HepG2 (cell line): ENCODE results near the gene DLG5. TPM values are rescaled to one million over a fixed set of nuclear protein-coding genes. Genes with fewer than 3 reads are reported as not detected.

Experiments used
- ATAC-seq: fragments of 200-7000 bp; cut with Tn5 transposase; 3 replicates; pipeline ENCODE4 v1.9.1; 2020; ENCODE audit warnings: mild to moderate bottlenecking, moderate library complexity
- BruUV-seq: library from RNA; stranded (reverse); fragments of 400-500 nt; replicated peaks from 2 replicates; lab custom pipeline; 2021; lab: Mats Ljungman, UMichigan
- CTCF ChIA-PET: fragments of 300-600 bp; formaldehyde crosslinking; extraction: SDS; loops from one replicate; lab custom pipeline; 2021; ENCODE audit warnings: low total read pairs, inconsistent platforms, low intra/inter-chr PET ratio; lab: Yijun Ruan, JAX
- POLR2A ChIA-PET: fragments of 350-600 bp; sonication (Branson Sonifier 250); formaldehyde crosslinking; loops from one replicate; lab custom pipeline; 2020; ENCODE audit warnings: antibody characterized with exemption, inconsistent platforms; lab: Yijun Ruan, JAX
- DNase-seq: peaks from one replicate; pipeline ENCODE4 v3.0.0-alpha.2; 2015; ENCODE audit warnings: low spot score
- FAIRE-seq: peaks from 3 replicates; lab custom pipeline; 2011; peaks lifted over from hg19 to GRCh38; lab: Jason Lieb, UNC
- H2AFZ ChIP-seq: one replicate; pipeline ENCODE4 v1.6.1; 2011; ENCODE audit warnings: low read length, inconsistent platforms
- H3K27ac ChIP-seq: fragments of 300-600 bp; 3 replicates; pipeline ENCODE4 v1.8.0; 2011; ENCODE audit warnings: mixed run types, mild to moderate bottlenecking, mixed read lengths, low read length, inconsistent platforms; ENCODE audit not compliant: insufficient read depth; ENCODE audit errors: extremely low read length
- H3K27me3 ChIP-seq, 2 experiments: fragments of 200-600 bp in 1 of 2; 2 replicates in 1 of 2; 3 replicates in 1 of 2; pipeline versions ENCODE4 v1.6.0 to v1.8.0; 2011; ENCODE audit warnings: low read length in 2 of 2, mild to moderate bottlenecking in 2 of 2, moderate library complexity in 2 of 2, inconsistent platforms in 1 of 2; ENCODE audit not compliant: insufficient read depth in 2 of 2, control insufficient read depth in 1 of 2
- H3K36me3 ChIP-seq, 2 experiments: fragments of 200-600 bp in 1 of 2; replicated peaks in 1 of 2; 2 replicates in 1 of 2; 3 replicates in 1 of 2; pipeline versions ENCODE4 v1.5.1 to v1.8.0; 2011; ENCODE audit warnings: low read length in 2 of 2, inconsistent platforms in 1 of 2; ENCODE audit not compliant: insufficient read depth in 2 of 2, control insufficient read depth in 1 of 2
- H3K4me1 ChIP-seq: 2 replicates; pipeline ENCODE4 v1.5.1; 2012; ENCODE audit warnings: low read length, inconsistent platforms; ENCODE audit not compliant: insufficient read depth
- H3K4me2 ChIP-seq: 2 replicates; pipeline ENCODE4 v1.6.0; 2011; ENCODE audit warnings: low read depth, low read length, inconsistent platforms
- H3K4me3 ChIP-seq, 3 experiments: fragments of 200-600 bp in 1 of 3; sonication (generic), shearing (Covaris generic) in 1 of 3; replicated peaks in 1 of 3; 2 replicates each; pipeline ENCODE4 v1.5.1; 2011 to 2016; ENCODE audit warnings: low read length in 3 of 3, inconsistent platforms in 2 of 3, low read depth in 2 of 3, mild to moderate bottlenecking in 2 of 3, control low read depth in 1 of 3, mixed read lengths in 1 of 3; ENCODE audit not compliant: insufficient read depth in 1 of 3
- H3K79me2 ChIP-seq: one replicate; pipeline ENCODE4 v1.6.1; 2011; ENCODE audit warnings: low read length, inconsistent platforms; ENCODE audit not compliant: insufficient read depth
- H3K9ac ChIP-seq: 2 replicates; pipeline ENCODE4 v1.6.0; 2011; ENCODE audit warnings: mild to moderate bottlenecking, low read depth, low read length, inconsistent platforms; ENCODE audit not compliant: insufficient read depth
- H3K9me3 ChIP-seq: 2 replicates; pipeline ENCODE4 v1.5.1; 2012; ENCODE audit warnings: mild to moderate bottlenecking, low read length
- H4K20me1 ChIP-seq: 2 replicates; pipeline ENCODE4 v1.6.0; 2011; ENCODE audit warnings: inconsistent platforms, mild to moderate bottlenecking, low read length, moderate library complexity; ENCODE audit not compliant: insufficient read depth
- DNMT3B ChIP-seq: conservative IDR thresholded peaks from 2 replicates; pipeline ENCODE4 v1.6.1; 2016; ENCODE audit warnings: missing biosample characterization, control low read depth
- MATR3 ChIP-seq: sonication (generic); formaldehyde crosslinking; IDR thresholded peaks from 2 replicates; pipeline ENCODE4 v1.4.0; 2020; ENCODE audit warnings: missing genetic modification reagents
- NRL ChIP-seq: sonication (generic); formaldehyde crosslinking; IDR thresholded peaks from 2 replicates; pipeline ENCODE4 v1.5.0; 2020; ENCODE audit warnings: missing genetic modification reagents, mild to moderate bottlenecking, moderate library complexity, borderline replicate concordance
- STAG1 ChIP-seq: sonication (generic); formaldehyde crosslinking; IDR thresholded peaks from 2 replicates; pipeline ENCODE4 v1.4.0; 2020; ENCODE audit warnings: missing genetic modification reagents
- ZNF30 ChIP-seq: sonication (generic); formaldehyde crosslinking; IDR thresholded peaks from 2 replicates; pipeline ENCODE4 v1.5.0; 2020; ENCODE audit warnings: mild to moderate bottlenecking, missing genetic modification reagents
- ZNF430 ChIP-seq: sonication (generic); formaldehyde crosslinking; IDR thresholded peaks from 2 replicates; pipeline ENCODE4 v1.9.0; 2021; ENCODE audit warnings: mild to moderate bottlenecking, missing genetic modification reagents
- ZNF564 ChIP-seq: sonication (generic); formaldehyde crosslinking; IDR thresholded peaks from 2 replicates; pipeline ENCODE4 v1.8.1; 2023; ENCODE audit warnings: mild to moderate bottlenecking, missing genetic modification reagents
- ZNF674 ChIP-seq: sonication (generic); formaldehyde crosslinking; IDR thresholded peaks from 2 replicates; pipeline ENCODE4 v1.5.0; 2020; ENCODE audit warnings: low read depth, mild to moderate bottlenecking, missing genetic modification reagents
- WGBS: methylation state at CpG from one replicate; pipeline ENCODE4 v1.1.6; 2017; ENCODE audit warnings: low lambda C conversion rate; 5-methylcytosine and 5-hydroxymethylcytosine counted together
- in situ Hi-C: cut with HindIII; loops from 2 replicates; pipeline ENCODE4 v1.10.0; 2017; ENCODE audit warnings: low pct_unique_long_range_greater_than_20kb; ENCODE audit not compliant: extremely low pct_ligation_motif_present
- intact Hi-C: fragments of 100-400 bp; cut with micrococcal nuclease; formaldehyde crosslinking; loops from one replicate; pipeline ENCODE4 v1.10.0; 2022; ENCODE audit not compliant: unreplicated experiment
- polyA plus RNA-seq, 8 experiments: library from polyadenylated mRNA; depleted of rRNA in 3 of 8; stranded (reverse) in 7 of 8; unstranded in 1 of 8; fragments of >200 nt; fragmentation: Illumina TruSeq in 4 of 8; extraction: Trizol in 4 of 8; gene quantifications; 2 replicates each; pipeline versions ENCODE4 v1.2.1 to v1.2.3, GENCODE V29; 2011 to 2016; ENCODE audit warnings: low read depth in 4 of 8, missing spikeins in 1 of 8, mixed read lengths in 1 of 8; ENCODE audit not compliant: insufficient read depth in 1 of 8
- total RNA-seq, 5 experiments: library from RNA; depleted of rRNA; stranded (reverse); fragments of >200 nt; fragmentation: Illumina TruSeq; extraction: Trizol; gene quantifications; 2 replicates each; pipeline ENCODE4 v1.2.3, GENCODE V29; 2016; ENCODE audit warnings: low read depth in 1 of 5
- TF ChIP-seq, protein P1 (sequence below): sonication (generic); formaldehyde crosslinking; IDR thresholded peaks from 2 replicates; pipeline ENCODE4 v1.4.0; 2020; ENCODE audit warnings: missing genetic modification reagents
- TF ChIP-seq, protein P2 (sequence below): fragments of 450-650 bp; IDR thresholded peaks from 2 replicates; pipeline ENCODE4 v1.6.1; 2017; ENCODE audit warnings: mild to moderate bottlenecking
- TF ChIP-seq, protein P3 (sequence below): sonication (generic); formaldehyde crosslinking; IDR thresholded peaks from 2 replicates; pipeline ENCODE4 v1.4.0; 2020; ENCODE audit warnings: missing genetic modification reagents, mild to moderate bottlenecking, borderline replicate concordance
- TF ChIP-seq, protein P4 (sequence below): conservative IDR thresholded peaks from 2 replicates; pipeline ENCODE4 v1.6.1; 2018; ENCODE audit warnings: missing genetic modification reagents

The DLG5 gene
- total and polyA plus RNA-seq, 2 of the 13 experiments (the other 11 are each of a cell fraction or from before 2014, with no cell fraction given): 15.5 to 18.2 TPM

DNA sequence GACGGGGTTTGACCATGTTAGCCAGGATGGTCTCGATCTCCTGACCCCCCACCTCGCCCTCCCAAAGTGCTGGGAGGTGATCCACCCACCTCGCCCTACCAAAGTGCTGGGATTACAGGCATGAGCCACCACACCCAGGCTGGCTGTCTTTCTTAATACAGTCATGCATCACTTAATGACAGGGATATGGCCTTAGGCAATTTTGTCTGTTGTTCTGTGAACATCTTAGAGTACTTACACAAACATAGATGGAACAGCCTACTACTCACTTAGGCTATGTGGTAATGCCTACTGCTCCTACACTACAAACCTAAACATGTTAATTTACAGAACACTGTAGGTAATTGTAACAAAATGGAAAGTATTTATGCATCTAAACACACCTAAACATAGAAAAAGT, 182.3 kb downstream of the DLG5 start:
- FAIRE-seq: no peak
- Histone ChIP-seq H3K9me3 (no peaks in the 10 kb centered on the region), H3K4me1 (no peaks in the 10 kb centered on the region), H3K9ac (no peak overlapping the region), H4K20me1 (no peaks in the 10 kb centered on the region), H3K79me2 (no peaks in the 10 kb centered on the region), H3K4me2 (no peak overlapping the region), H2AFZ (no peak overlapping the region), H3K4me3 (no peak overlapping the region), H3K27ac (no peak overlapping the region), H3K27me3 (no peaks in the 10 kb centered on the region; a peak in 2 of 5 replicates), H3K36me3 (no peaks in the 10 kb centered on the region)
- CTCF ChIA-PET: no interaction called here
- DNase-seq: no peak
- in situ Hi-C loops (no loop called here), intact Hi-C loops (no loop called here)
- no TSS peak for BruUV-seq
- 4% methylated on average over 3 of the region's 4 CpGs for WGBS
- POLR2A ChIA-PET: no interaction called here
- no peak for ATAC-seq
- TF ChIP-seq ZNF430 (CRISPR knock-in tag) (no peak), ZNF674 (CRISPR knock-in tag) (no peak), ZNF30 (no peak), DNMT3B (CRISPR knock-in tag) (no peak), STAG1 (no peak), MATR3 (no peak), NRL (no peak), ZNF564 (no peak)
- TF ChIP-seq, protein P1, sequence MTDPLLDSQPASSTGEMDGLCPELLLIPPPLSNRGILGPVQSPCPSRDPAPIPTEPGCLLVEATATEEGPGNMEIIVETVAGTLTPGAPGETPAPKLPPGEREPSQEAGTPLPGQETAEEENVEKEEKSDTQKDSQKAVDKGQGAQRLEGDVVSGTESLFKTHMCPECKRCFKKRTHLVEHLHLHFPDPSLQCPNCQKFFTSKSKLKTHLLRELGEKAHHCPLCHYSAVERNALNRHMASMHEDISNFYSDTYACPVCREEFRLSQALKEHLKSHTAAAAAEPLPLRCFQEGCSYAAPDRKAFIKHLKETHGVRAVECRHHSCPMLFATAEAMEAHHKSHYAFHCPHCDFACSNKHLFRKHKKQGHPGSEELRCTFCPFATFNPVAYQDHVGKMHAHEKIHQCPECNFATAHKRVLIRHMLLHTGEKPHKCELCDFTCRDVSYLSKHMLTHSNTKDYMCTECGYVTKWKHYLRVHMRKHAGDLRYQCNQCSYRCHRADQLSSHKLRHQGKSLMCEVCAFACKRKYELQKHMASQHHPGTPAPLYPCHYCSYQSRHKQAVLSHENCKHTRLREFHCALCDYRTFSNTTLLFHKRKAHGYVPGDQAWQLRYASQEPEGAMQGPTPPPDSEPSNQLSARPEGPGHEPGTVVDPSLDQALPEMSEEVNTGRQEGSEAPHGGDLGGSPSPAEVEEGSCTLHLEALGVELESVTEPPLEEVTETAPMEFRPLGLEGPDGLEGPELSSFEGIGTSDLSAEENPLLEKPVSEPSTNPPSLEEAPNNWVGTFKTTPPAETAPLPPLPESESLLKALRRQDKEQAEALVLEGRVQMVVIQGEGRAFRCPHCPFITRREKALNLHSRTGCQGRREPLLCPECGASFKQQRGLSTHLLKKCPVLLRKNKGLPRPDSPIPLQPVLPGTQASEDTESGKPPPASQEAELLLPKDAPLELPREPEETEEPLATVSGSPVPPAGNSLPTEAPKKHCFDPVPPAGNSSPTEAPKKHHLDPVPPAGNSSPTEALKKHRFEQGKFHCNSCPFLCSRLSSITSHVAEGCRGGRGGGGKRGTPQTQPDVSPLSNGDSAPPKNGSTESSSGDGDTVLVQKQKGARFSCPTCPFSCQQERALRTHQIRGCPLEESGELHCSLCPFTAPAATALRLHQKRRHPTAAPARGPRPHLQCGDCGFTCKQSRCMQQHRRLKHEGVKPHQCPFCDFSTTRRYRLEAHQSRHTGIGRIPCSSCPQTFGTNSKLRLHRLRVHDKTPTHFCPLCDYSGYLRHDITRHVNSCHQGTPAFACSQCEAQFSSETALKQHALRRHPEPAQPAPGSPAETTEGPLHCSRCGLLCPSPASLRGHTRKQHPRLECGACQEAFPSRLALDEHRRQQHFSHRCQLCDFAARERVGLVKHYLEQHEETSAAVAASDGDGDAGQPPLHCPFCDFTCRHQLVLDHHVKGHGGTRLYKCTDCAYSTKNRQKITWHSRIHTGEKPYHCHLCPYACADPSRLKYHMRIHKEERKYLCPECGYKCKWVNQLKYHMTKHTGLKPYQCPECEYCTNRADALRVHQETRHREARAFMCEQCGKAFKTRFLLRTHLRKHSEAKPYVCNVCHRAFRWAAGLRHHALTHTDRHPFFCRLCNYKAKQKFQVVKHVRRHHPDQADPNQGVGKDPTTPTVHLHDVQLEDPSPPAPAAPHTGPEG: no peak
- TF ChIP-seq, protein P2, sequence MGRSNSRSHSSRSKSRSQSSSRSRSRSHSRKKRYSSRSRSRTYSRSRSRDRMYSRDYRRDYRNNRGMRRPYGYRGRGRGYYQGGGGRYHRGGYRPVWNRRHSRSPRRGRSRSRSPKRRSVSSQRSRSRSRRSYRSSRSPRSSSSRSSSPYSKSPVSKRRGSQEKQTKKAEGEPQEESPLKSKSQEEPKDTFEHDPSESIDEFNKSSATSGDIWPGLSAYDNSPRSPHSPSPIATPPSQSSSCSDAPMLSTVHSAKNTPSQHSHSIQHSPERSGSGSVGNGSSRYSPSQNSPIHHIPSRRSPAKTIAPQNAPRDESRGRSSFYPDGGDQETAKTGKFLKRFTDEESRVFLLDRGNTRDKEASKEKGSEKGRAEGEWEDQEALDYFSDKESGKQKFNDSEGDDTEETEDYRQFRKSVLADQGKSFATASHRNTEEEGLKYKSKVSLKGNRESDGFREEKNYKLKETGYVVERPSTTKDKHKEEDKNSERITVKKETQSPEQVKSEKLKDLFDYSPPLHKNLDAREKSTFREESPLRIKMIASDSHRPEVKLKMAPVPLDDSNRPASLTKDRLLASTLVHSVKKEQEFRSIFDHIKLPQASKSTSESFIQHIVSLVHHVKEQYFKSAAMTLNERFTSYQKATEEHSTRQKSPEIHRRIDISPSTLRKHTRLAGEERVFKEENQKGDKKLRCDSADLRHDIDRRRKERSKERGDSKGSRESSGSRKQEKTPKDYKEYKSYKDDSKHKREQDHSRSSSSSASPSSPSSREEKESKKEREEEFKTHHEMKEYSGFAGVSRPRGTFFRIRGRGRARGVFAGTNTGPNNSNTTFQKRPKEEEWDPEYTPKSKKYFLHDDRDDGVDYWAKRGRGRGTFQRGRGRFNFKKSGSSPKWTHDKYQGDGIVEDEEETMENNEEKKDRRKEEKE: no peak
- TF ChIP-seq, protein P3, sequence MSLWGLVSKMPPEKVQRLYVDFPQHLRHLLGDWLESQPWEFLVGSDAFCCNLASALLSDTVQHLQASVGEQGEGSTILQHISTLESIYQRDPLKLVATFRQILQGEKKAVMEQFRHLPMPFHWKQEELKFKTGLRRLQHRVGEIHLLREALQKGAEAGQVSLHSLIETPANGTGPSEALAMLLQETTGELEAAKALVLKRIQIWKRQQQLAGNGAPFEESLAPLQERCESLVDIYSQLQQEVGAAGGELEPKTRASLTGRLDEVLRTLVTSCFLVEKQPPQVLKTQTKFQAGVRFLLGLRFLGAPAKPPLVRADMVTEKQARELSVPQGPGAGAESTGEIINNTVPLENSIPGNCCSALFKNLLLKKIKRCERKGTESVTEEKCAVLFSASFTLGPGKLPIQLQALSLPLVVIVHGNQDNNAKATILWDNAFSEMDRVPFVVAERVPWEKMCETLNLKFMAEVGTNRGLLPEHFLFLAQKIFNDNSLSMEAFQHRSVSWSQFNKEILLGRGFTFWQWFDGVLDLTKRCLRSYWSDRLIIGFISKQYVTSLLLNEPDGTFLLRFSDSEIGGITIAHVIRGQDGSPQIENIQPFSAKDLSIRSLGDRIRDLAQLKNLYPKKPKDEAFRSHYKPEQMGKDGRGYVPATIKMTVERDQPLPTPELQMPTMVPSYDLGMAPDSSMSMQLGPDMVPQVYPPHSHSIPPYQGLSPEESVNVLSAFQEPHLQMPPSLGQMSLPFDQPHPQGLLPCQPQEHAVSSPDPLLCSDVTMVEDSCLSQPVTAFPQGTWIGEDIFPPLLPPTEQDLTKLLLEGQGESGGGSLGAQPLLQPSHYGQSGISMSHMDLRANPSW: no peak
- TF ChIP-seq, protein P4, sequence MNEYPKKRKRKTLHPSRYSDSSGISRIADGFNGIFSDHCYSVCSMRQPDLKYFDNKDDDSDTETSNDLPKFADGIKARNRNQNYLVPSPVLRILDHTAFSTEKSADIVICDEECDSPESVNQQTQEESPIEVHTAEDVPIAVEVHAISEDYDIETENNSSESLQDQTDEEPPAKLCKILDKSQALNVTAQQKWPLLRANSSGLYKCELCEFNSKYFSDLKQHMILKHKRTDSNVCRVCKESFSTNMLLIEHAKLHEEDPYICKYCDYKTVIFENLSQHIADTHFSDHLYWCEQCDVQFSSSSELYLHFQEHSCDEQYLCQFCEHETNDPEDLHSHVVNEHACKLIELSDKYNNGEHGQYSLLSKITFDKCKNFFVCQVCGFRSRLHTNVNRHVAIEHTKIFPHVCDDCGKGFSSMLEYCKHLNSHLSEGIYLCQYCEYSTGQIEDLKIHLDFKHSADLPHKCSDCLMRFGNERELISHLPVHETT (CRISPR knock-in tag): no peak
